ENCODE measurements around the gene TMEM33.
"Not testable (repeated sequence)": the region's sequence is repeated elsewhere in the genome, so short reads cannot be mapped to it uniquely, and the experiment has no call there.

The TMEM33 gene, protein sequence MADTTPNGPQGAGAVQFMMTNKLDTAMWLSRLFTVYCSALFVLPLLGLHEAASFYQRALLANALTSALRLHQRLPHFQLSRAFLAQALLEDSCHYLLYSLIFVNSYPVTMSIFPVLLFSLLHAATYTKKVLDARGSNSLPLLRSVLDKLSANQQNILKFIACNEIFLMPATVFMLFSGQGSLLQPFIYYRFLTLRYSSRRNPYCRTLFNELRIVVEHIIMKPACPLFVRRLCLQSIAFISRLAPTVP

DNA sequence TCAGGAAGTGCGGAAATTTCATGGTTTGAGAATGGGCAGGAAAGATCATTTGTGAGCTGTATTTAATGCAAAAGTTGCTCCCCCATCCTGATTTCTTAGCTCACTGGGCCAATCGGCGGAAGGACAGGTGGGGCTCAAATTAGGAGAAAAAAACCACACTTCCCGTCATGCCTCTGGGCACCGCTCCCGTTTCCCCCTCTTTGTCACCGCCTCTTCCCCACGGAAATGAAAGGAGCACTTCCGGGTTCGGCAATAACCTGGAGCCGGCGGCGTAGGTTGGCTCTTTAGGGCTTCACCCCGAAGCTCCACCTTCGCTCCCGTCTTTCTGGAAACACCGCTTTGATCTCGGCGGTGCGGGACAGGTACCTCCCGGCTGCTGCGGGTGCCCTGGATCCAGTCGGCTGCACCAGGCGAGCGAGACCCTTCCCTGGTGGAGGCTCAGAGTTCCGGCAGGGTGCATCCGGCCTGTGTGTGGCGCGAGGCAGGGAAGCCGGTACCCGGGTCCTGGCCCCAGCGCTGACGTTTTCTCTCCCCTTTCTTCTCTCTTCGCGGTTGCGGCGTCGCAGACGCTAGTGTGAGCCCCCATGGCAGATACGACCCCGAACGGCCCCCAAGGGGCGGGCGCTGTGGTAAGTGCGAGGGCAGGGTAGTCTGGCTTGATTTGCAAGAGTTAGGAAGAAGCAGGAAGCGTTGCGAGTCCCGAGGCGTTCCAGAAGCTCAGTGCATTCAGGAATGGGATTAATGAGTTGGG is at the start of gene TMEM33:
TSS of gene TMEM33 (plus strand) at position 529 of the 751 bp plus-strand sequence. CDS start at position 585, 56 bp downstream.
- peak; percentile 55 for DNase-seq

DNA sequence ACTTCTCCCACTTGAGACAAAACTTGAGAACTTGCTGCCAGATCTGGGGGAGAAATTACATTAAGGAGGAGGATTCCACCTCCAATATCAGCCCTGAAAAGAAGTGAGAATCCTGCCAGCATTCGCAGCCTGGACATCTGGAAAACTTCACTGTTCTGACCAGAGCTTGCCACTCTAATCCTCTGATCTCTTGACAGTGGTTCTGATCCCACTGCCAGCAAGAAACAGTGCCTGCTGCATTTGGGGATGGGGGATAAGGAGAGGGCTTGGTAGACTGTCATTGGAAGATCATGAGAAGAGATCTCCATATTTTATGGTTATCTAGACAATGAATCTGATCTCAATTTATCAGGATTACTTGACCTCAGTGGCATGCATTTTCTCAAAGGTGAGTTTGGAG is 49.8 kb upstream of the TMEM33 start:
- no peak for DNase-seq

DNA sequence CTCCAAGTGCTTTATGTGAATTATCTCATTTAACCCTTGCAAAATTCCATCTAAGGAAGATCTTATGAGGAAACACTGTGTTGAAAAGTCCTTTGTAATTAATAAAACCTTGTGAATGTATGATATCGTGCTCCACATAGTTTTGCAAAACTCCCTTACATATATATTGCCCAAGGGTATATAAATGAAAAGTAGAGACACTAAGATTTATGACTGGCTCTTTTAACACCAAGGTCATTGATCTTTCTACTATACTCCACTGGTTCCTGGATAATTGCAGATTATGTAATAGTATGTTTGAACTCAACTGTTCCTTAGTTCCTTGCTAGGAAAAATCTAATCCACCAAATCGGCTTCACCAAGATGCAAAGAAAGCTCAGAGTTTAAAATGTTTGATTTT is 48.0 kb upstream of the TMEM33 start:
- DNase-seq = no peak

DNA sequence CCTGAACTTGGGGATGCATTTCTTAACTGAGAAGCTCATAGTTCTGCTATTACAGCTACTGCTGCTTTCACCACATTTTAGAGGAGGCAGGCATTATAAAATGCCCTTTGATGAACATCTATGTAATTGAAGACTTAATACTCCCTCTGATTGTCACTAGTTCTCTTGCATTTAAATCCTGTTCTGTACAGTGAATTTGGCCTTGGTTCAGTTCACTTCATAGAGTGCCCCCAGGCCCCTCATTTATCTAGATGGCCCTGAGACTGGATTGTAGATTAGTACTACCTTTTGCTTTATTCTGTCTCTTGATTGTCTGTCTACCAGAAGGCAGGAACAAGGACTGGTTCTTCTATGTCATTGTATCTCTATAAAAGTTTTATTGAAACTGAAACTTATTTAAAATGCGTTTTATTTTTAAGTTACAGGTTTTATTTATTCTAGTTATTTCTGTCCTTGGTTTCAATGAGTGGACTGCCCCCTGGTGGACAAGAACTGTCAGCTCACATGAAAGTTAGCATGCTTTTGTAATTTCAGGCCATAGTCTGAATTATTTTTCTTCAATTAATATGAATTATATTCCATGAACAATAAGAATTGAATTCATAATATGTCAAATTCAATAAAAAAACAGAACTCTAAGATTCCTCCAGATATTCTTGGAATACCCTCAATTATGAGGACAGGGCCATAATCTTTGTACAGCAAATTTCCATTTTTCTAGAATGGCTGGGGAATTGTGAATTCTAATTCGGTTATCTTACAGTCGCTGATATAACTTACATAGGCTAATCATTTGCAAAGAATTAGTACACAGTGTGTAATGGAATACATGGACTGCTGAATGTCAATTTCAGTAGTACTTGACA is 47.2 kb upstream of the TMEM33 start:
- DNase-seq = no peak

DNA sequence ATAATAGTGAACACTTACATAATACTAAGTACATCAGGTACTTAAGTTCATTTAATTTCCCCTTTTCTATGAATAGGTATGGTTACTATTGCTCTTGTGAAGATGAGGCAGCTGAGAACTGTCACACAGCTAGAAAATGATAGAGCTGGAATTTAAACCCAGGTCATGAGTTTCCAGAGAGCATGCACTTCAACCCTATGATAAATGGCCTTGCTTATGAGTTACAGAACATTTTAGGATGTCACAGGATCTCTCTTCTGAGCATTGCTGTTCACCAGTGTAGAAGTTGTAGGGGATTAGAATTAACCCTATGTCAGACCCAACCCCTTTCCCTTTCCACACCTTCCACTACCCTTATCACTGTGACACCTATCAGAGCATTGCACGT is 46.5 kb upstream of the TMEM33 start:
- DNase-seq = no peak

DNA sequence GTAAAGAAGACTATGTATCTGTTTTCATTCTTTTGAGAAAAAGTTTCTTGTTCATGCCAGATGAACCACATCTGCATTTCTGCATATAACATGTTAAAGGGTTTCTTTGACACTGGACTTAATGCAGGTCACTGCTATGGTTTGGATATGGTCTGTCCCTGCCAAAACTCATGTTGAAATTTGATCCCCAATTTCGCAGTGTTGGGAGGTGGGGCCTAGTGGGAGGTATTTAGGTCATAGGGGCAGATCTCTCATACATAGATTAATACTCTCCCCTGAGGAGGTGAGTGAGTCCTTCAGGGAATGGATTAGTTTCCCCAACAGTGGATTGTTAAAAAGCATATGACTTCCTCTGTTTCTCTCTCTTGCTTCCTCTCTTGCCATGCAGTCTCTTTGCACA is 45.9 kb upstream of the TMEM33 start:
- DNase-seq = no peak

DNA sequence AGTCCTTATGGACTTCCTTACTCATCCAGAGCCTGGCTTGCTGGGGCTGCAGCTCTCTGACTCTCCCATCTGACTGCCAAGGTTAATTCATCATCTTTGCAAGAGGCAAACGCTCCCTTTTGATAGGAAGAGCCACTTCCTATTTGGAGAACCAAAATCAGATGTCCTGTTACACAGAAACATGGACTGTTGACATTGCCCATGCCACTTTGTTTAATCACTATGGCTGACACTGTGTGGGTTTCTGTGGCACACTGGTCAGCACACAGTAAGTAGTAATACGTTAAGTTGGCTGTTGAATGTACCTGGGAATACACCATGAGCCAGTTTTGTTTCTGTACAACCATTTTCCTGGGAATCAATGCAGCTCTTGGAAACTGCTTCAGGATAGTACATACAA is 45.1 kb upstream of the TMEM33 start:
- no peak for DNase-seq

DNA sequence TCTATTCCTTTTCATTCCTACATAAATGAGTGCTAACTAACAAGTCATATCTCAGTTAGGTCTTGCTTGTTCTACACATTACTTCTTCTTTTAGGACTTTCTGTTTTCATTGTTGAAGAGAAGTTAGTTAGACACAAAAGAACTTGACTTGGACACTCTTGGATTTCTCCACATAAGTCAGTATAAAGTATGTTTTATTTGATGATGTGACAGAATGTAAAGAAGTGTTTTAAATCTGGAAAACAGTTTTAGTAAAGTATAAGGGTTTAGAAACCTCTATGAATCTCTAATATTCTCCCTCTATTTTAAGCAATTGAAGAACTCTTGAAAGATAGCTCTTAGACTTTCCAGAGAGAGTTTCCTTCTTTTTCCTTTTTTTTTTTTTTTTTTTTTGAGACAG is 38.6 kb upstream of the TMEM33 start:
- DNase-seq = no peak

DNA sequence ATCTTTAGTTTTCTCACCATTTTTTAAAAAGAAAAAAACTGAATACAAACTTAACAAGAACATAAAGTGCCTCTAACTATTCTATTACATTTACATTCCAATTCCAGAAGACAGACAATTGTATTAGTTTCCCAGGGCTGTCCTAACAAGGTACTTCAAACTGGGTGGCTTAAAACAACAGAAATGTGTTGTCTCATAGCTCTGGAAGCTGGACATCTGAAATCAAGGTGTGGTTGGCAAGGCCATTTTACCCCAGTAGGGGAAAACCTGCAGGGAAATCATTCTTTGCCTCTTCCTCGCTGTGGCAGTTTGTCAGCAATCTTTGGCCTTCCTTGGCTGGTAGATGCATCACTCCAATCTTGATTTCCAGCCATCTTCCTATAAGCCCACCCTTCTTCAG is 37.5 kb upstream of the TMEM33 start:
- no peak for DNase-seq

DNA sequence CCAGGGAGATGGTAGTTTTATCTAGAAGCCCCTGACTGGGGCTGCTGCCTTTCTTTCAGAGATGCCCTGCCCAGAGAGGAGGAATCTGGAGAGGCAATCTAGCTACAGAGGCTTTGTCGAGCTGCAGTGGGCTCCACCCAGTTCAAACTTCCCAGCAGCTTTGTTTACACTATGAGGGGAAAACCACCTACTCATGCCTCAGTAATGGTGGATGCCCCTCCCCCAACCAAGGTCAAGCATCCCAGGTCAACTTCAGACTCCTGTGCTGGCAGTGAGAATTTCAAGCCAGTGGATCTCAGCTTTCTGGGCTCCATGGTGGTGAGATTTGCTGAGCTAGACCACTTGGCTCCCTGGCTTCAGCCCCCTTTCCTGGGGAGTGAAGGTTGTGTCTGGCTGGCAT is 26.1 kb upstream of the TMEM33 start:
- not testable (repeated sequence) for DNase-seq

DNA sequence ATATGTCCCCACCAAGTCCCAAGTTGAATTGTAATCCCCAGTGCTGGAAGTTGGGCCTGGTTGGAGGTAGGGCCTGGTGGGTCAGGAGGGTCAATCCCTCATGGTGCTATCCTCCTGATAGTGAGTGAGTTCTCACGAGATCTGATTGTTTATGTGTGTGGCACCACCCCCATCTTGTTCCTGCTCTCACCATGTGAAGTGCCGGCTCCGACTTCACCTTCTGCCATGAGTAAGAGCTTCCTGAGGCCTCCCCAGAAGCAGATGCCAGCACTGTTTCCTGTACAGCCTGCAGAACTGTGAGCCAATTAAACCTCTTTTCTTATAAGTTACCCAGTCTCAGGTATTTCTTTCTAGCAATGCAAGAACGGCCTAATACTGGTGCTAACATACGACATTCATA is 22.7 kb upstream of the TMEM33 start:
- no peak for DNase-seq

DNA sequence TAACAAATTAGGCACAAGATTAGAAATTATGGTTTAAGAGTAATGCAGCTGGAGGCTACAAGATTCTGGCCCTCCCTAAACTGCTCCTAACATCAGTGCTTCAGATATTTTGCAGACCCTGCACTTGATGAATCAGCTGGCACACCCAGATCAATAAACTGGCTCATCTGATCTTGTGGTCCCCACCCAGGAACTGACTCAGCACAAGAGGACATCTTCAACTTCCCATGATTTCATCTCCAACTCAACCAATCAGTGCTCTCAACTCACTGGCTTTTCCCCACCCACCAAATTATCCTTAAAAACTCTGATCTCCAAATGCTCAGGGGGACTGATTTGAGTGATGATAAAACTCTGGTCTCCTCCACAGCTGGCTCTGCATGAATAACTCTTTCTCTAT is 21.7 kb upstream of the TMEM33 start:
- DNase-seq = no peak

DNA sequence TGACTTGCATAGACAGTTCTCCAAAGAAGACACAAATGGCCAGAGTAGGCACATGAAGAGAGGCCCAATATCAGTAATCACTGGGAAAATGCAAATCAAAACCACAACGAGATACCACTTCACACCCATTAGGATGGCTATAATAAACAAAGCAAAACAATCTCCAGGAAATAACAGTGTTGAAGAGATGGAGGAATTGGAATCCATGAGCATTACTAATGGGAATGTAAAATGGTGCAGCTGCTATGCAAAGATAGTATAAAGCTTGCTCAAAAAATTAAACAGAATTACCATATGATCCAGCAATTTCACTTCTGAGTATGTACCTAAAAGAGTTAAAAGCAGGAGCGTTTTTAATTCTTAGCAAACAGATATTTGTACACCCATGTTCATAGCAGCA is 17.0 kb upstream of the TMEM33 start:
- no peak for DNase-seq

DNA sequence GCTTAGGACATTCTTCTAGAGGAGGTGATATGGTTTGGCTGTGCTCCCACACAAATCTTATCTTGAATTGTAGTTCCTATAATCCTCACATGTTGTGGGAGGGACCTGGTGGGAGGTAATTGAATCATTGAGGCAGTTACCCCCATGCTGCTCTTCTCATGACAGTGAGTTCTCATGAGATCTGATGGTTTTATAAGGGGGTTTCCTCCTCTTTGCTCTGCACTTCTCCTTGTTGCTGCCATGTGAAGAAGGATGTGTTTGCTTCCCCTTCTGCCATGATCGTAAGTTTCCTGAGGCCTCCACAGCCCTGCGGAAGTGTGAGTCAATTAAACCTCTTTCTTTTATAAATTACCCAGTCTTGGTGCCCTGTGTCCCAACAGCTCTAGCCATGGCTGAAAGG is 14.8 kb upstream of the TMEM33 start:
- DNase-seq = not testable (repeated sequence)

DNA sequence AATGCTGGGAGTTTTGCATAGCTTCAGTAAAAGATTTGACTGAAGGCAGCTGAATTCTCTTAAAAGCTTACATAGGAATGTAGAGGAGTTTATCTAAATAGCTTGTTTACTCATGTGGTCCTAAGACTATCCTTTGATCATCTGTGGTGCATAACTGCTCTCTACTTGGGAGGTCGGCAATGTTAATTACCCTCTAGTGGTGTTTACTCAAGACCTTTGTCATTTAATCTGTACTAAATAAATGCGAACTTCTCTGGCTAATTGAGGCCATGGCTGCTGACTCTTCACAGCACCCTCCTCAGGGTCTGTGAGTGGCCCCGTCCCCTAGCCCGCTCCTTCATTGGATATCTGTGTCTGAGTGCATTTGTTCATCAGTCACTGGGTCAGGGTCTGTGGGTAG is 13.8 kb upstream of the TMEM33 start:
- DNase-seq = no peak

DNA sequence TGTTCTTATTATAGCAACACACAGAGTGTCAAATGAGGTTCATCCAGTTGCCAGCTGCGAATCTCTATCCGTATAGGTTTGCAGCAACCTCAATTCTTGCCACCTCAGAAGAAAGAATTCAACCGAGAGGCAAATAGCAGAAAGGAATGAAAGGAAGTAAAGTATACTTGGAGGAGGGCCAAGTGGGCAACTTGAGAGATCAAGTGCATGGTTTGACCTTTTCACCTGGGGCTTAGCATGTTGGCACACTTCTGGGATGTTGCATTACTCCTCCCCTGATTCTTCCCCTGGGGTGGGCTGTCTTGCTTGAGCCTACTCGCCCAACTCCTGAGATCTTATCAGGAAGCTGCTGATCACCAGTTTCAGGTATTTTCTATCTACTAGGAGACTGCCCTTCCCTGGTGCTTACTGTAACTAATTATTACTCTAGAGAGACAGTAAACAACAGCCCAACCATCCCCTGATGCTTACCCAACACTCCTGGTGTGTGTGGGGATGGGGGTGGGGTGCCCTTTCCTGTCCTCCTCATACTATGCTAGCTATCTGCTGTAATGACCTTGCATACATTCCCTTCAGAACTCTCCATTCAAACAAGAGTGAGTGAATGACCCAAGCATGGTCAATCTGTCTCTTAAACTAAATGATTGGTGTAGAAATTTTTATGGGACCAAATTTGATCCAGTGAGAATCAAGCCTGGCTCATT is 7.3 kb upstream of the TMEM33 start:
- no peak for DNase-seq

DNA sequence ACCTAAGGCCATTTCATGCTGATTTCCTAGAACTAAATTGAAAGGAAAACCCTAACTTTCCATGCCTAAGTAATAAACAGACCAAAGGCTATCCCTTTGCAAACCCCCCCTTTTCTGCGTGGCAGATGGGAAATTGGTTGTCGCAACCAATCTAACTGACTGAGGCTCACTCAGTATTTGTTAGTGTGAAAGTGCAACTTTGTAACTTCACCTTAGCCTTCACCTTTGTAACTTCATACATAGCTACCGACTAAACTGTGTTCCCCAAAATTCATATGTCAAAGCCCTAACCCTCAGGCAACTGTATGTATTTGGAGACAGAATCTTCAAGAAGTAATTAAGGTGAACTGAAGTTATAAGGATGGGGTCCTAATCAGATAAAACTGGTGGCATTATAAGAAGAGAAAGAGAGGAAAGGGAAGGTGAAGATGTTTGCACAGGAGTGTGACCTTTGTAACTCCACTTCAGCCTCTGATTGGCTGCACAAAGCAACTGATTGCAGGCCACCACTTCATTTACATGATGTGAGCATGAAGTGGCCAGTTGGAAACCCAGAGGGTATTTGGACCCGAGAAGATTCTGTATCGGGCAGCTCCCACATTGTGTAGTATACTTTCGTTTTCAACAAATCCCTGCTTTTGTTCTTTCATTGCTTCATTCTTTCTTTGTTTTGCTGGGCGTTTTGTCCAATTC is 4.9 kb upstream of the TMEM33 start:
- DNase-seq = no peak

DNA sequence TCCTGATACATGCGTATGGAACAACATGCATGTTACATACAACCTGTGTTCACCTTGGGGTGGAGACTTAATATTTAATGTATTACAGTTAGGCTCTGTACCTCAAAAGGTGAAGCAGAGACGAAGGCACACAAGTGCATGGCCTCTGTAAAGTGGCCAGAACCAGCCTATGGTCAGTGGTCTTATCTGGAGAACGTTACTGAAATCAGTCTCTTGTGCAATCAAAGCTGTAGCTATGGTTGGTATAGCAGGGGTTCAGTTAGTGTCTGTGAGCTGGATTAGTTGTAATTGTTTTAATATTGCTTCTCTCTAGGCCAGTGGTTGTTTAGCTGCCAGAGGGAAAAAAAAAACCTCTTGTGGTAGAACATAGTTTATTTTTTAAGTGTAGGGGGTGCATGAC is 2.2 kb upstream of the TMEM33 start:
- DNase-seq = no peak

DNA sequence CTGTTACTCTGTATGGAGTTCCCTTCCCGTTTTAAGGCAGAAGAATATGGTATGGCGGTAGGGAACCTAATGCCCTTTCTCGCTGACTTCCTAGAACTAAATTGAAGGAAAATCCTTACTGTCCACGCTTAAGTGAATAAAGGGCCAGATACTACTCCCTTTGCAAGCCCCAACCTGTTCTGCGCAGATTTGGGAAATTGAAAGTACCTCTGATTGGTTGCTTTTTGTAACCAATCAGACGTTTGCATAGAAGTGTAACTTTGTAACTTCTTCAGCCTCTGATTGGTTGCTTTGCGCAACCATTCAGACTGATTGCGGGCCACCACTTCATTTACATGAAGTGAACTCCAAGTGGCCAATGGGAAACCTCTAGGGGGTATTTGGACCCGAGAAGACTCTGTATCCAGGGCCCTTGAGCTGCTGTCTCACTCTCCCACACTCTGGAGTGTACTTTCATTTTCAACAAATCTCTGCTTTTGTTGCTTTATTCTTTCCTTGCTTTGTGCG is 1.2 kb upstream of the TMEM33 start:
- no peak for DNase-seq

DNA sequence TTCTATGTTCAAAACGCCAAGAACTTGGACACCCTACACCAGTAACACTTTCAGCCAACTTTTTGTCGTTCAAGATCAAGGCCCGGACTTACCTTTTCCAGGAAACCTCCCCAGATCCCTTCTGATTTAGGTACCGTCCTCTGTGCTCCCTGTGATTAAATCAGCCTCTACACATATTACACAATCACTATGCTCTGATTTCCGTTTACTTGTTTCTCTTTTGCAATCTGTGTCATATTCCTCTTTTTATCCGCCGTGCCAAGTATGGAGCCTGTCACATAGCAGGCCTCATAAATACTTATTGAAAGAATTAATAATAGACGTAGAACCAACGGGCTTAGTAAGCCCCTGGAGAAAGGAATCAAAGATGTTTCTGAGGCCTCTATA is 722 bp upstream of the TMEM33 start:
- DNase-seq = no peak

DNA sequence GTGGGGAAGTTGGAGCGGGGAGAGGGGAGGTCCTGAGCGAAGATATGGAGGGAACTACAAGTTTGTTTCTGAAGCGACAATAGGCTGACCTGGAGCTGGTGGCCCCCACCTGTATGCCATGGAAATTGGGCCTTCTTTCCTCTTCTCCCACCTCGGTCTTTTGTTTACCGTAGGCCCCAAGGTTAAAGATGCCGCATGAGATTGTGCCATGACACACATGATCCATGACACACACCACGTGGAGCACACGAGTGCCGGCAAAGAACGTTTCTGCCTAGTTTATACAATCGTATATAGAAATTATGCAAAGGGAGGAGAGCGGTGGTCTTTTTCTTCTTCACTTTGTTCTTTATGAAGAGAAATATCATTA is 408 bp downstream of the TMEM33 start:
- no peak for DNase-seq

DNA sequence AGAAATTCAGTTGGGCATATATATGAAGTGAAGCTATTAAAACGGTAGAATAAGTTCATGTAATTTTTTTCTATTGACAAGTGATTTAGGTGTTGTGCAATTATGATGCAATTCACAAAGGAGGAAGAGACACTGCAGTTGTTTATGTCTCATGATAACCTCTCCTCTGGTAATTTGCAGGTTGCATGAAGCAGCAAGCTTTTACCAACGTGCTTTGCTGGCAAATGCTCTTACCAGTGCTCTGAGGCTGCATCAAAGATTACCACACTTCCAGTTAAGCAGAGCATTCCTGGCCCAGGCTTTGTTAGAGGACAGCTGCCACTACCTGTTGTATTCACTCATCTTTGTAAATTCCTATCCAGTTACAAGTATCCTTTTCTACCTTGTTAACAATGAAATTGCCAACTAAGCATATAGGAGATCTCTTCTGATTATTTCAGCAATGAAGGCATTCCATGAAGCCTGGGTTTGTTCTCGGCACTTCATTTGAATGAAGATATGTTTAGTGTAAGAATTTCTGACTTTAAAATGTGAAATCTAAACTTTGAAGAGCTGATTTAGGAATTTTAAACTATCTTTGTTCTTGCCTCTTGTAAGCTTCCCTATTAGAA is 3.9 kb downstream of the TMEM33 start:
- DNase-seq = no peak
